PC-9 (cell line): ENCODE measurements around the gene CGA.

ENCODE experiments used
- CTCF ChIP-seq: fragments of 200-600 bp; sonication (generic); conservative IDR thresholded peaks from 2 replicates; pipeline ENCODE4 v1.6.1; 2017; ENCODE audit warnings: mixed run types, antibody characterized with exemption, mild to moderate bottlenecking, moderate library complexity
- EZH2 ChIP-seq: fragments of 200-600 bp; sonication (generic); IDR thresholded peaks from 2 replicates; pipeline ENCODE4 v1.8.0; 2017; ENCODE audit warnings: antibody characterized with exemption, low read depth

- TF ChIP-seq CTCF, result no peak
- TF ChIP-seq EZH2, result no peak
These were observed 1.7 kb downstream of the CGA start for GRCh38 chr6:87093199-87093598.
